ENCODE results near the gene EPM2AIP1.

- TF ChIP-seq EZH2 (IDR thresholded peaks at IDR 0.05; ENCODE audit: borderline replicate concordance, low read depth, low read length, severe bottlenecking) (no peak), POLR2AphosphoS5 (IDR thresholded peaks at IDR 0.05; ENCODE audit: insufficient read depth, low read depth, low read length) (no peak)
Measured at GRCh38 chr3:36964331-36964730, 28.6 kb downstream of the EPM2AIP1 start.
